ENCODE measurements around the gene AFDN.

- TF ChIP-seq CTCF (conservative IDR thresholded peaks at IDR 0.05 in 1 of 2, IDR thresholded peaks at IDR 0.05 in 1 of 2; ENCODE audit: extremely low read depth in 1 of 2, insufficient read depth in 1 of 2, low read depth in 1 of 2, low read length in 2 of 2) (no peak), EZH2 (IDR thresholded peaks at IDR 0.05; ENCODE audit: borderline replicate concordance, low read length) (no peak)
Measured at GRCh38 chr6:168001029-168001332, 174.3 kb downstream of the AFDN start.
